HL-60/S4 (cell line): ENCODE measurements around the gene CHKA.

Experiments used
- in situ Hi-C: fragments of 300-500 bp; cut with MboI; formaldehyde crosslinking; loops from 2 replicates; pipeline ENCODE4 v1.14.3; 2022; ENCODE audit warnings: low sequenced_read_pairs

Gene CHKA

DNA sequence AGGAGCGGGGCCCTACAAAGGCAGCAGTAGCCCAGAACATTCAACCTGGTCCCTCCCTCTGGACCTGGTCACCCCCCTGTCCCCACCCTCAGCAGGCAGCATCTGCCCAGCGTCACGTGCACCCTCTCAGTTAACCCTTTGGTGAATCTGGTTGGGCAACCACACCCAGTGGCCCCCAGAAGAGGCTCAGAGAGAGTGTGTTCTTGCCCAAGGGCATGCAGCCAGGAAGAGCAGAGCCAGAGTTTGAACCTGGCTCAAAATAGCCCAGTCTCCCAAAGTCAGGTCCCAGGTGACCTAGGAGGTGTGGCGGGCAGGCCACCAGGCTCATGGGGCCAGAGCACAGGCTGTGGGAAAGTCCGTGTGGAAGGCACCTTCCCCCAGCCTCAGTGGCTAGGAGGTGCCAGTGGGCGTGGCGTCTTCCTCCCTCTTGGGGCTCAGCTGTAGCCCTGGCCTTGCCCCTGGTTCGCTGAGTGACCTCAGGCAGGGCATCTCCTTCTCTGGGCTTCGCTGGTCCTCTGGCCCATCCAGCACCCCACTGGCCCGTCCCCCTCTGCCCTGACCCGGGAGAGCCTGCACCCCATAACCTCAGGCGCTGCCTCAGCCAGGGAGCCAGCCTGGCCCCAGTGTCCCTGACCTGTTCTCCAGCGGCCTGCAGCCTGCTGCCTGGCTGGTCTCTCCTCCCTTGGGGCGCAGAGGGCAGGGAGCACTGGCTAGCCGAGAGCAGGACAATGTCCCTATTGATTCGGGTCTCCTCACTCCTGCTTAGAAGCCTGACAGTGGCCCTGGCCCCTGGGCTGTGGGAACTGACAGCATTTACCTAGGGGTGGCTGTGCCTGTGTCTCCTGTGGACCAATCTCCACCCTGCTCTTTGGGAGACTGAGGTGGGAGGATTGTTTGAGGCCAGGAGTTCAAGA lies 104.0 kb downstream of the CHKA start:
- in situ Hi-C loops: no loop called here

DNA sequence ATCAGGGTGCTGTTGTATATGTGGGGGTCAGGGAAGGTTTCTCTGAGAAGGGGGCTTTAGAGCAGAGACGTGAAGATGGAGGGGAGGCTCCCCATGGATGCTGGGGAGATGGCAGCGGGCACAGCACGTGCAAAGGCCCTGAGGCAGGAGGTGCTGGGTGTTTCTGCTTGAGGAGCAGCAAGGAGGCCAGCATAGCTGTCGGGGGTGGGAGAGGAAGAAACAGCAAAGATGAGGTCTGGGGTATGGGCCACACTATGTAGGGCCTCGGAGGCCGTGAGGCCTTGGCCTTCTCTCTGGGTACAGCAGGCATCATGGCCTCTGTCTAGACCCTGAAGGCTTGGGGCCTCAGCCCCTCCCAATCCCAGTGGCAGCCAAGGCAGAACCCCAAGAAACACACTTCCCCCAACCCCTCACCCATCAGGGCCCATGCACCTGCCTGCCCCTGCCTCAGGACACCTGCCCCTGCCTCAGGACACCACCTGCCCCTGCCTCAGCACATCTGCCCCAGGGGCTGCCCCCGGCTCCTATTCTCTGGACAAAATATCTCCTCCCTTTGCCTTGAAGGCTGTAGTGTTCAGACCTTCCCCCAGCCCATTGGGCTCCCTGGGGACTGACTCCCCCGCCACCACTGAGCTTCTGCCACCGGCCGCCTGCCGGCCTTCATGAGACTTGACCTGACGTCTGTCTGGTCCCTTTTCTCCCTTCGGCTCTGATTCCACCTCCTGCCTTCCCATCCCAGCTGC lies 104.9 kb downstream of the CHKA start:
- in situ Hi-C loops: no loop called here

DNA sequence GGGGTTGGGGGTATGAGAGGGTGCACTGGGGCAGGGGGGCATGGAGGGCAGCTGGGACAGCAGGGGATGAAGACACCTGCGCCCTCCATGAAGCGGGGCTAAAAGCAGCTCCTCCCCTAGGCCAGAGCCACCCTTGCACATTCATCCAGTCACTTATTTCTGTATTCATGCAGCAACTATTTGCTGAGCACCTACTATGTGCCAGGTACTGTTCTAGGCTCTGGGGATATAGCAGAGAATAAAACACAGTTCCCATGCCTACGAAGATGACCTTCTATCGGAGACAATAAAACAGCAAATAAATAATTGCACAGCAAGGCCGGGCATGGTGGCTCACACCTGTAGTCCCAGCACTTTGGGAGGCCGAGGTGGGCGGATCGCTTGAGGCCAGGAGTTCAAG lies 105.7 kb downstream of the CHKA start:
- in situ Hi-C loops: no loop called here

DNA sequence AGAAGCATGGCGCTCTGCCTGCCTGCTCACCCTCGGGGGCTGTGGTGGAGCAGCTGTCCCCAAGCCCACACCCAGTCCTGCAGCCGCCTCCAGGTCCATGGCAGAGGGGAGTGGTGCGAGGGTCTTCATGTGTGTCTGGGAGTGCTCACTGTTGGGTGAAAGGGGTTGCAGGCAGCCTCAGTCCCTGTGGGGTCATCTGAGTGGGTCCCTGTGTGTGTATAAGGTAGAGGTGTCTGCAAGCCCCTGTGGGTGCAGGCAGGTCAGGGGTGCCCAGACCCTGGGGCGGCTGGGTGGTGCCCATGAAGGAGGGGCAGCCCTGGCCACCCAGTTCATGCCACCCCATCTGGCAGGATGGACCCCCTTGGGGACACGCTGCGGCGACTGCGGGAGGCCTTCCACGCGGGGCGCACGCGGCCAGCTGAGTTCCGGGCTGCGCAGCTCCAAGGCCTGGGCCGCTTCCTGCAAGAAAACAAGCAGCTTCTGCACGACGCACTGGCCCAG lies 106.2 kb downstream of the CHKA start:
- in situ Hi-C loops: no loop called here

DNA sequence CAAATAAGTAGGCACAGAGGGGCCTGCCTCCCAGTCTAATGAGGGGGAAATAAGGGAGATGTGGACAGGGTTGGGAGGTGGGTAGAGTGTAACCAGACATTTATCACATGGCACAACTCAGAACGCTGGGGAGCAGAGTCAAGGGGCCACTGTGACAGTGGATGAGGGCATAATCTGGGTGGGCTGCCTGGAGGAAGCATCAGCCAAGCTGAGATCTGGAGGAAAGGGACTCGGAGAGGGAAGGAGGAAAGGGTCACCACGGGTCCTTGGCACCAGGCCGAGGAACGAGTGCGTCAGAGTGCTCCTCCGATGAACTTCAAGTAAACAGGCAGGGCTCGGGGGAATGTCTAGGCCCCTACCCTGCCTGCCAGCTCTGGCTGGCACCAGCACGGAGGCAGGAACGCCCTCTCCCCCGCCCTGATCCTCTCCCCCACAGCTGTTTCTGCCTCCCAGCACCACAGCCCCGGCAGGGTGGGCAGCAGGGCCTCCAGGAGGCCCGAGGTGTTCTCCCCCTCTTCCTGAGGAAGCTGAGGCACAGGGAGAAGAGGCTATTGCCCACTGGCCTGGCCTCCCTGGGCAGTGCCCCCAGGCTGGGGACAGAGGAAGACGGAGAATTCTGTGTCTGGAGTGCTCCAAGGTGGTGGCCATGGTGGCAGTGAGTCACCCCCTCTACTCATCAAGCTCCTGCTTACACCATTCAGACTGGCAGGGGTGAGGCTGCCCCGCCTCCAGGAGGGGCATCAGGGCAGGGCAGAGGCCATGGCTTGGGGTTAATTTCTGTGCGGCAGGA lies 106.8 kb downstream of the CHKA start:
- in situ Hi-C loops: no loop called here

DNA sequence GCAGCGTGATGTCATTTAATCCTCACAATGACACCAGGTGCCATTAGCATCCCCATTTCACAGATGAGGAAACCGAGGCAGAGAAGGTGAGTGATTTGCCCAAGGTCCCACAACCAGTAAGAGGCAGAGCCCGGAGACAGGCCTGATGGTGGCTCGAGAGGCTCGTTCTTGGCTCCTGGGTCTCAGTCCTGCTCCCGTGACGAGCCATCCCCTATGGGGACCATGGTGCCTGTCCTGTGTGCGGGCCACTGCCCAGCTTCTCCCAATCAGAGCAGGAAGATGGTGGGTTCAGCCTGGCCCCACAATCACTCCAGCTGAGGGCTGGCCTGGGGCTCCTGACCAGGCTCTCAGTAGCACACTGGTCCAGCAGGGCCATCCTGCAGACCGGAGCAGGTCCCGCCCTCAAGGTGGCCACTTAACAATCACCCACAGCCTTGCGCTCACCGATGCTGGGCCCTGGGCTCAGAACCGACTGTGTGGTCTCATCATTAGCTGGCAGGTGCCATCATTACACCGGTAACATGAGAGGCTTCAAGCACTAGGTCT lies 107.5 kb downstream of the CHKA start:
- in situ Hi-C loops: no loop called here

DNA sequence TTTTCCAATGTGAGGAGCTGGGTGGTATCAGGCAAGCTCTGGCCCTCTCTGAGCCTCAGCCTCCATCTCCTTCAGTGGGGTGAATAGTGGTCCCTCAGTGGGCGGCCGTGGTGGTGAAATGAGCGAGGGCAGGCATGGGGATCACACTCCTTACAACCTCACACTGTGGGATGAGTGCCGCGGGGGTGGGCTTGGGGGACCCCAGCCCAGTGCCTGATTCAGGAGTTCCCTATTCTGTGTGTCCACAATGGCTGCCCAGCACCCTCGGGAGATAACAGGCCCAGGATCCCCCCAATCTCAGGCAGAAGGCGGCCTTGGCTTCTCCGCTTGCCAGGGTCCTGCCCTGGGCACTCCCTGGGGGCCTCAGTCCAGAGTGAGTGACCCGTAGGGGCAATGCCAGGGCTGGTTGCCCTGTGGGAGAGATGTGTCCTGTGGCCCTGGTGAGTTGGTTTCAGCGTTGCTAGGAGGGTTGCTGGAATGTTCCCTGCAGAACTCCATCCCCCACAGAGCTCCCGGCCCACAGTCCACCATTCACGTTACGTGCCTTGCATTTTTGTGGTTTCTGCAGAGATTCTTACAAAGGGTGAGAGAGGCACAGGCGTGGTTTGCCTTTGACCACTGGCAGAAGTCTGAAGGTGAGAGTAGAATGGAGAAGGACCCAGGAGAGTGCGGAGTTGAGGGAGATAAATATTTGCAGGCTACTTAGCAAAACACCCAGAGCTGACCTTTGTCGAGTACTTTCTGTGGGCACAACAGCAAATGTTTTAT lies 108.2 kb downstream of the CHKA start:
- in situ Hi-C loops: no loop called here

DNA sequence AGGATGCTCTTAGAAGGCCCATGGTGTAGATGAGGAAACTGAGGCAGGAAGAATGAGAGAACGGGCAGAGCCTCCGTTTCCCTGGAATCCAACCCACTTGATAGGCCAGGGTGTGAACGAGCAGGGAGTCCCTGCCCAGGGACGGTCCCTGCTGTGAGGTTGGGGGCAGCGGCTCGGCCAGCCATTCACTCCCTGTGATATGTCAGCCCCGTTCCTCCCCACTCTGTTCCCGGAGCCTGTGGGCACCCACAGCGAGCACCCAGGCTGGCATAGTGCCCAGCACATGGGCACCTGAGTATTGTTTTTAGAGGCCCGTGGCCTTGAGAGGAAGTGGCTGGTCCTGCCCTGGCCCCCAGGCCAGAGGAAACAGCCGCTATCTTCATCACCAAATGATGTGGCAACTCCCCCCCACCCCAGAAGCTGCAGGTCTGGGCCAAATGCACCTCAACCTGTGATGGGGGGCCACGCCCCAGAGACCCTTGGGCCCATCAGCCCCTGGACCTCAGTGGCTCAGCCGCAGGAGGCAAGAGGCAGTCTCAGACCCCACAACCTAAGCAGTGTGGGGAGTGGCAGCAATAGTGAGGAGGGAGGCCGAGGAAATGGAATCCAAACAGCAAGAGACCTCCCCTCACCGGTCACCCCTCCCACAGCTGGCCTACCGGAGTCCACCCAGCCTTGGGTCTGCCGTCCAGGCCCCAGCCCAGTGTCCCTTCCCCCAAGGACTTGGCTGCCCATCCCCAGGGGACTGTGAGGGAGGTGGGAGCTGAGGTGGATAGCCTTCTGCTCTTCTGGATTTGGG lies 108.9 kb downstream of the CHKA start:
- in situ Hi-C loops: no loop called here

DNA sequence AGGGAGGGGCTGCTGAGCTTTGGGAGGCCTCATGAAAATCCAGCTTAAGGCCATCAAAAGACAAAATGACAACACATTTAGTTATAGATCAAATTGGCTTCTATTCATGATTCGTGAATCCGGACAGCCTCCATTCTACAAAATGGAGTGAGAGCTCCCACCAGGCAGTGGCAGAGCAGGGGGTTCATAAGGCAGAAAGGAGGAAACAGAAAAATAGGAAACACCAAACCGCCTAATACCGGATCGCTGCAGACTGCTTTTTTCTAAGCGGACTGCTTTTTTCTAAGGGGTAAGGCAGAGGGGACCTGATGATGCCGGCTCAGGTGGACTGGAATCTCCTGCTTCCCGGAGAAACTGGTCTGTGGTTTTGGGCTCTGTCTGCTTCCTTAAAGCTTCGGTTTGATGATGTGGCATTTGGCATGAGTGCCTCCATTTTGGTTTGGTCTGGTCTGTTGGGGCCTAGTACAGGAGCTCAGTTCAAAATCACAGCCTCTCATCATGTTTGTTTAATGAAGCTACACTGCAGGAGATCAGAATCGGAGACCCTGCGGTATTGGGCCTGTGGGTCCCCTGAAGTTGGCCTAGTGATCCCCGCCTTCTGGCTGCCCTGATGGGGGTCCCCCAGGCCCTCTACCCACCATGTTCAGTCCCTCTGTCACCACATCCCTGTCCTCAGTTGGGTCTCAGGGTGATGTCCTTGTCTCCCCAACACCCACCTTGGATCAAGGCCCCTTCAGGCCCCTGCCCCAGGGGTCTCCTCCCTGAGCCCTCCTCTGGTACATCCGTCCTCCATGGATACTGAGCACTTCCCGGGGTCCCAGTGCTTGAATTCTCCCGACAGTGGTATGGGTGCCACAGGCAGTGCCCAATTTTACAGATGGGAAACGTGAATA lies 109.9 kb downstream of the CHKA start:
- in situ Hi-C loops: no loop called here

DNA sequence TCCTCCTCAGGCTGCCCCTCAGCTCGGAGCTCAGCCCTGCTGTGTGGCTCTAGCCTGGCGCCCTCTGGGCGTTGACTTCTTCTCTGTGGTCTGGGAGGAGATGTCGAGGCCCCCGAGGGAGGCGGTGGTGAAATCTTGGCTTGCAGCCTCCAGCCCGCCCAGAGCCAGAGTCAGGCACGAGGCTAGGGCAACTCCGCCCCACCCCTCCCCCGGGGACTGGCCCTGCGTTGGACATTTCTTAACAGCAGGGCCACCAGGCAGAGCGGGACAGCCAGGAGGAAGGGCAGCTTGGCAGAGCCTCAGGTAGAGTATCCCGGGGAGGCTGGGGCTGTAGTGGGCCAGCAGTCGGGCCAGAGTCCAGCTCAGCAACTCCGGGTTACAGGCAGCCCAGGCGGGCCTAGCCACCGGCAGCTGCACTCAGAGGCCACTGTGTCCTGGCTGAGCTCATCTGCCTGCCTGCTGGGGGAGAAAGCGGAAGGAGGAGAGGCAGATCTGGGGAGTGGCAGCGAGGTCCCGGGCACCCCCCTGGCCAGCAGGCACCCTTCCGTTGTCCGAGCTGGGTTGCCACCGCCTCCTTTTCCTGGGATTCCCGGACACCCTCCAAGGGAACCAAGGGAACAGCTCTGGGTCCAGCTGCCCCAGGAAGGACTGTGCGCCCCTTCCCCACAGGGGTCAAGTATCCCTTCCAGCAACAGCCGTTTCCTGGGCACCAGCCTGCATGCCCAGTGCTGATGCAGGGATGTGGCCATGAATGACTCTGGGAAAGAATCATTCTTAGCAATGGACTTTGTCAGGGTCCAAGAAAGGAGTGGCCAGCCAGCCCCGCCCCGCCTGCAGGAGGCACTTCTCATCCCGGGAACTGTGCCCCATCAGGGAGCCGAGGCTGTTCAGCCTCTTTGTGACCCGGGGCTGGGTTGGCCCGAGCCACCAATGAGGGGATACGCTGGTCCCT lies 110.8 kb downstream of the CHKA start, which contains the start of gene ALDH3B1:
ALDH3B1 (plus strand) TSS at position 238 of the 952 bp plus-strand sequence. CDS start 4,971 bp downstream, outside the sequence.
- in situ Hi-C loops: no loop called here

DNA sequence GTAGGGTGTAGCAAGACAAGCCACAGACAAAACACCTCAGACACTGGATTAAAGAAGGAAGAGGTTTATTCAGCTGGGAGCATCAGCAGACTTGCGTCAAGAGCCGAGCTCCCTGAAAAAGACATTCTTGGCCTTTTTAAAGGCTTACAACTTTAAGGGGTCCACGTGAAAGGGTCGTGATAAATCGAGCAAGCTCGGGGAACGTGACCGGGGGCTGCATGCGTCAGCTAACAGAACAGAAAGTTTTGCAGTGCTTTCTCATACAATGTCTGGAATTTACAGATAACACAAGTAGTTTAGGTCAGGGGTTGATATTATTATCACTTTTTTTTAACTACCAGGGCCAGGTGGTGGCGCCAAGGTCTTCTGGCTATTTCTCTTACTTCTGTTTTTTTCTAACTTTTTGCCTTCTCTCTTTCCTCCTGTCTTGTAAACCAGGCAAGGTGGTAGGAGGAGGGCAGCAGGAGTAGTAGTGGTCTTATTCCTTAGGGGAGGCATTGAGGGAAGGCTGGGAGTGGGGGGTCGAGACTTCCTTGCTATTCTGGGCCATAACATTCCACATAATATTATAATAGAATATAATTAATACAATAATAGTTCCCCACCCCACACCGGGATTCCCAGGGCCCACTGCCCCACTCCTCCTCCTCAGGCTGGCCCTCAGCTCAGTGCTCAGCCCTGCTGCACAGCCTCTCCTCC lies 111.6 kb downstream of the CHKA start:
- in situ Hi-C loops: no loop called here

DNA sequence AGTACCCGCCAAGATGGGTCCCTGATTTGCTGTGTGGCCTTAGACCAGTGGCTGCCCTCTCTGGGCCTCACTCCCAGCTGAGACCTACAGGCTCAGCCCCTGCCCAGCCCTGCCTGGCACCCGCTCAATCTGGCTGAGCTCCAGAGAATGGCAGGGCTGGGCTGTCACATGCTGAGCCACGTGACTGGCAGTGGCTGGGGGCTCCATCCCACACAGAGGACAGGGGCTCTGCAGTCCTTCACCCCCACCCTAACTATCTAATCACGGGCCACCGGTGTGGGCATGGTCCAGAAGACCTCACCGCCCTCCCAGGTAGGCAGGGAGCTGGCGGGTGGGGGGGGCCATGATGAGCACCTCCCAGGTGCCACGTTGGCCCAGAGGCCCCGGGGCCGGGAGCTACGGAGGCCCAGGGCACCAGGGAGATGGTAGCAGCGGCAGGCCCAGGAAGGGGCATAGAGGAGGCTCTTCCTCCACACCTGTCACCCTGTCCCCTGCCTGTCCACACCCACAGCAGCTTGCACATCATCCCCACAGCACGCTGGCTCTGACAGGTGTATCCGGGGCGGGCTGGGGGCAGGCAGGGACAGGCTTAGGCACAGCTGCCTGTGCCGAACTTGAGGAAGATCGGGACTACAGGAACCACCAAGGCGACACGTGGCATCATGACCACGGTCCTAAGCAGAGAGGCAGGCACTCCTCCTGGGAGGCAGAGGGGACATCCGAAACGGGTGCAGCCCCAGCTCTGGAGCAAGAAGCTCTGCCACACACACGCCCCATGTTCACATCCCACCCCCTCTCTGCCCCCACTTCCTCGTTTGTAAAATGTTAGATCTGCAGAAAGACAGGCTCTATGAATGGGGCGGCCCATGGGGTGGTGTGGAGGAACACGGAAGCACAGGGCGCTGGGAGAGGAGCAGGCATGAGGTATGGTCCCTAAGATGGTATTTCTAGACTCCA lies 112.5 kb downstream of the CHKA start:
- in situ Hi-C loops: no loop called here

DNA sequence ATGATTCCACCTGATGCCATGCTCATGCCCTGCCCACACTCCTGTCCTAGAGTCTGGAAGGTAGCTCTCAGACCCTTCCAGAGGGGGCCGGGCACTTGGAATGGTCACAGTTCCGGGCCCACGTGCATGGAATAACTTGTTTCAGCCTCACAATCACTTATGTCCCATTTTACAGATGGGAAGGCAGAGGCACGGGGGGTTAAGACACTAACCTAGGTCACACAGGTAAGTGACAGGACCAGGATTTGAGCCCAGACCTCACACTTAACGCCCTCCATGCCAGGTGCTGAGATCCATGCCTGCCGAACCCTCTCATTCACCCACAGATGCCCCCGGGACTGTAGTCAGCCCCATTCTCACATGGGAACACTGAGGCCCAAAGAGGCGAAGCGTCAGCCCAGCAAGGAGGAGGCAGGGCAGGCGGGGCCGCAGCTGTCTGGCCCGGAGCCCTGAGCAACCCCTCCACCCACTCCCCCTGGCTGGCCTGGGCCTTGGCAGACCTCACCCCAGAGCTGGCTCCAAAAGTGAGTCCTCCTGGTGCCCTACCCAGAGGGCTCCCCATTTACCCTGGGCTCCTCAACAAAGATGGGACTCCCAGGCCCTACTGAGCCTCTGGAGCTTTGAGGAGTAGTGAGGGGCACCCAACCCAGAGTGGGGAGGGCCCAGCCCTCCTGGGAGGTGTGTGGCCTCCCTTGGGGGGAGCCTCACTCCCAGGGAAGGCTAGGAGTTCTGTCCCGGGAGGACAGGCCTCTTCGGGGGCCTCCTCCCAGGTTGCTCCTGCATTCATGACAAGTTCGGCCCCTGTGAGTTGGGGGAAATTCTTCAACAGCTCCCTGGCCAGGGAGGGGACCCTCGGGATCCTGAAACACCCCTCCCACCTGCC lies 113.4 kb downstream of the CHKA start:
- in situ Hi-C loops: no loop called here

DNA sequence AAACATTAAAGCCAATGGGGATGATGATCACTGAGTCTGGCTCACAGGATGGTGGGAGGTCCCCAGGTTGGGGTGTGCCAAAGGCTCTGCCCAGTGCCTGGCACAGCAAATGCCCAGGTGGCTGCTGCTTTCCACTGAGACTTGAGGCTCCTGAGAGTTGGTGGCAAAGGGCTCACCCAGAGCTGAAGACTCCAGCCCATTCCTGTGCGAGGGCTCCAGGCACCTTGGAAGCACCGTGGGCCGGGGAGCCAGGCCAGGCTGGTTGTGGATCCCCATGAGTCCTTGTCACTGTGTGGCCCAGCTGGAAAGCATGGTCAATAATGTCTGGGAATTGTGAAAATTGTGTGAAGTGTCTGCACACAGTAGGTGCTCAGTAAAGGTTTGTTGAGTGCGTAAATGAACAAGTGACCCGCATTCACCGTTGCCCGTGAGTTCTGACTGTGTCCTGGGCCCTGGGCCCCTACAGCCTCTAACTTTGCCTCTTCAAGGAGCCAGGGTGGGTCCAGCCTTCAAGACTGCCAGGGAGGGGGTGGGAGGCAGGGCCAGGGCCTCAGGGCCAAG lies 114.5 kb downstream of the CHKA start:
- in situ Hi-C loops: no loop called here
